ENCODE measurements around the gene PRKAG1. TPM values are rescaled to one million over a fixed set of nuclear protein-coding genes. Genes with fewer than 3 reads are reported as not detected.

PRKAG1 gene
- total RNA-seq, 1 experiment from 2014 or later, result 66.5 TPM

DNA sequence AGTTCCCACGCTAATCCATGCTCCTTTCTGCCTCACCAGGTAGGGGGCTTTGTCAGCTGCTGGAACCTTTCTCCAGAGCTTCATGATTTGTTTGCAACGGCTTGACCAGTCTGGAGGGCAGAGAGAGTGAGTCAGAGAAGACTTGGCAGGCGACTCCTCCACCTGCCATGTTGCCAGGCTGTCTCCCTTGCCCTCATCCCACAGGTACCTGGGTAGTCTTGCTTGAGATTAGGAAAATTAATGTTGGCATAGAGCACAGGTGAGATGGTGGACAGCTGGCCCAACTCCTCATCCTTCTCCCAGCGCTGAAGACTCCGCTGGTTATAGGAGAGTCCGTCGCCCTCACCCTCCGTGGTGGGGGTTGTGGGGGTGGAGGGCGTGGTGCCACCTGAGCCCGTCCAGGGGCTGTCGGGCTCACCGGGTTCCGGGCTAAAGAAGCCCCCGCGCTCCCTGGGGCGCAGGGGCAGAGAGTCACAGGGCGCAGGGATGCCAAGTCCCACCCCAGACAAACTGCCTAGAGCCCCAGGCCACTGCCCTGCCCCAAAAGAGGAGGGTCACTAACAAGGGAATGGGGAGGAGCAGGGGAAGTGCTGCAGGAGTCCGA, 23.4 kb upstream of the PRKAG1 start:
- Histone ChIP-seq H3K4me3 (ENCODE audit: low read length) (no peak overlapping the region), H3K9ac (ENCODE audit: low read length) (no peak overlapping the region), H3K27me3 (ENCODE audit: low read length) (no peaks in the 10 kb centered on the region), H3F3A (ENCODE audit: low read length, unreplicated experiment) (no peaks in the 10 kb centered on the region), H3K9me3 (ENCODE audit: low read length) (no peaks in the 10 kb centered on the region), H3K27ac (ENCODE audit: low read length) (no peak overlapping the region), H3K79me2 (ENCODE audit: low read length) (no peaks in the 10 kb centered on the region), H3K36me3 (ENCODE audit: low read depth, low read length) (peaks cover 89% of the 10 kb centered on the region), H4K20me1 (ENCODE audit: low read length) (no peaks in the 10 kb centered on the region), H2AFZ (ENCODE audit: low read length) (no peak overlapping the region), H3K4me1 (ENCODE audit: insufficient read depth, low read length) (no peaks in the 10 kb centered on the region), H3K9me2 (replicated peaks; ENCODE audit: low read length) (no peaks in the 10 kb centered on the region), H3K4me2 (ENCODE audit: low read length) (no peak overlapping the region)
- ATAC-seq (peak; percentile 76), DNase-seq (peak; percentile 43)
- intact Hi-C loops (cut with micrococcal nuclease), result no loop called here
- ChIA-PET CTCF (no interaction called here), POLR2A (ENCODE audit: unreplicated experiment) (interaction anchor here (0.6 kb wide), 1 partner anchor 23 kb away, joined by 5 read pairs; no protein-coding TSS in a partner anchor)
- BruUV-seq (replicated peaks), result no TSS peak
- no peak for TF ChIP-seq EZH2phosphoT487 (IDR thresholded peaks at IDR 0.05; ENCODE audit: borderline replicate concordance, low read length)
- no peak for TF ChIP-seq EZH2 (IDR thresholded peaks at IDR 0.05; ENCODE audit: low read length, unreplicated experiment)
- no peak for TF ChIP-seq CTCF (conservative IDR thresholded peaks at IDR 0.05; ENCODE audit: low read depth, low read length)

DNA sequence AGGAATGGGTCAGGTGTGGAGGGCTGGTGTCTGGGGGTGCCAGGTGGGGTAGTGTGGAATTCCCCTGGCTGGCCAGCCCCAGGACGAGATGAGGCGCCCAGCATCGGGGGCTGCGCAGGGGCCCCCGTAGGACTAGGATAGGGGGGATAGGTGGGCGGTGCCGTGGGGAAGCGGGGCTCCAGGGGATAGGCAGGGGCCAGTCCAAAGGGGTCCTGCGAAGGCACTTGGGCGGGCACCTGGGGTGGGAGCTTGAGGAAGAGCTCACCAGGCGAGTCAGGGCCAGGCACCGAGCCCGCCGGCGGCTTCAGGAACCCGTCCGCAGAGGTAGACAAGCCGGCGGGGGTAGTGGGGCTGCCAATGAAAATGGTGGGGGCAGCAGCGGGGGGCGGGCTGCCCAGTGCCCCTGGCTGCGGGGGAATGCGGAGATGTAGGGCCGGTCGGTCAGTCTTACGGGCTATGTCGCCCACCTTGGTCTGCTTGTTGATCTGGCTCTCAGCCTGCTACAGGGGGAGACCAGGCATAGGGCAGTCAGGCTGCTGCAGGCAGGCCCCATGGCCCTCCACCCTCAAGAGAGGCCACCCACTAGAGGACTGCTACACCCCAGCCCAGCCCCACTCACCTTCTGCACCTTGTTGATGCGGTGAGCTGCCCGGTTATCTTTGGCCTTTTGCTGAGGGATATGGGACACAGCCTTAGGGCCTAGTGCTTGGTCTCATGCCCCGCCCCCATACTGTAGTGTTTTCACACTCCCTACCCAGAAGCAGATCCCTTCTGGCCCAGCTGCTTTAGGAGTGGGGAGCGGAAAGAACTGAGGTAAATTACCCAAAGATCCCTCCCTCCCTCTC, 22.7 kb upstream of the PRKAG1 start:
- Histone ChIP-seq H3K4me3 (ENCODE audit: low read length) (no peak overlapping the region), H3K27ac (ENCODE audit: low read length) (no peak overlapping the region), H3K9ac (ENCODE audit: low read length) (no peak overlapping the region), H3K4me1 (ENCODE audit: insufficient read depth, low read length) (no peaks in the 10 kb centered on the region), H2AFZ (ENCODE audit: low read length) (no peak overlapping the region), H3K36me3 (ENCODE audit: low read depth, low read length) (peaks cover 87% of the 10 kb centered on the region), H4K20me1 (ENCODE audit: low read length) (no peaks in the 10 kb centered on the region), H3K9me2 (replicated peaks; ENCODE audit: low read length) (no peaks in the 10 kb centered on the region), H3K27me3 (ENCODE audit: low read length) (no peaks in the 10 kb centered on the region), H3K79me2 (ENCODE audit: low read length) (no peaks in the 10 kb centered on the region), H3K9me3 (ENCODE audit: low read length) (no peaks in the 10 kb centered on the region), H3F3A (ENCODE audit: low read length, unreplicated experiment) (no peaks in the 10 kb centered on the region), H3K4me2 (ENCODE audit: low read length) (no peak overlapping the region)
- DNase-seq, result no peak
- CTCF ChIA-PET, result no interaction called here
- intact Hi-C loops (cut with micrococcal nuclease), result no loop called here
- BruUV-seq (replicated peaks), result TSS peak; percentile 5
- POLR2A ChIA-PET (ENCODE audit: unreplicated experiment), result interaction anchor here (0.6 kb wide), 1 partner anchor 22 kb away, joined by 5 read pairs; no protein-coding TSS in a partner anchor
- peak; percentile 26 for ATAC-seq
- TF ChIP-seq EZH2phosphoT487 (IDR thresholded peaks at IDR 0.05; ENCODE audit: borderline replicate concordance, low read length), result no peak
- TF ChIP-seq CTCF (conservative IDR thresholded peaks at IDR 0.05; ENCODE audit: low read depth, low read length), result no peak
- no peak for TF ChIP-seq EZH2 (IDR thresholded peaks at IDR 0.05; ENCODE audit: low read length, unreplicated experiment)
